Measurements from ENCODE around the gene CEMIP.

The CEMIP gene

DNA sequence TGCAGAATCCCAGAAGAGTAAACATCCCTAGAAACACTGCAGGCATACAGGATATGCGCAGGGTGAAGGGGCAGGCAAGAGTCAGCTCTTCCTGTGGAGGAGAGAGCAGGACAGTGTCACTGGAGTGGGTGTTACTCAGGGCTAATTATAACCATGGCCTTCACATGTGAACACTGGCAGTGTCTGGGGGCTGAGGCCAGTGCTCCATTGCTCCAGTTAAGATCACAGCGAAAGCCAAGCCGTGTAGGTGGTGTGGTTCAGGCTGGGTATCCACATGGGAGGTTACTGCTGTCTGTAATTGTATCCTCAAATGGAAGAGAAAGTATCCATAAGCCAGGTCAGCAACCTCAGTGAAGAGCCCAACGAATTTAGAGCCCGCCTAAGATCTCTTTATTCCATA lies 125.8 kb downstream of the CEMIP start (continued):
- TF ChIP-seq, protein P1, sequence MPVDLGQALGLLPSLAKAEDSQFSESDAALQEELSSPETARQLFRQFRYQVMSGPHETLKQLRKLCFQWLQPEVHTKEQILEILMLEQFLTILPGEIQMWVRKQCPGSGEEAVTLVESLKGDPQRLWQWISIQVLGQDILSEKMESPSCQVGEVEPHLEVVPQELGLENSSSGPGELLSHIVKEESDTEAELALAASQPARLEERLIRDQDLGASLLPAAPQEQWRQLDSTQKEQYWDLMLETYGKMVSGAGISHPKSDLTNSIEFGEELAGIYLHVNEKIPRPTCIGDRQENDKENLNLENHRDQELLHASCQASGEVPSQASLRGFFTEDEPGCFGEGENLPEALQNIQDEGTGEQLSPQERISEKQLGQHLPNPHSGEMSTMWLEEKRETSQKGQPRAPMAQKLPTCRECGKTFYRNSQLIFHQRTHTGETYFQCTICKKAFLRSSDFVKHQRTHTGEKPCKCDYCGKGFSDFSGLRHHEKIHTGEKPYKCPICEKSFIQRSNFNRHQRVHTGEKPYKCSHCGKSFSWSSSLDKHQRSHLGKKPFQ (tag by site-specific recombination; IDR thresholded peaks at IDR 0.05) = no peak
- peak; percentile 73 for TF ChIP-seq ZFHX2 (tag by site-specific recombination; conservative IDR thresholded peaks at IDR 0.05)
- TF ChIP-seq ZNF701 (tag by site-specific recombination; IDR thresholded peaks at IDR 0.05) = no peak
- peak; percentile 84 for TF ChIP-seq EGR2 (tag by site-specific recombination; IDR thresholded peaks at IDR 0.05; ENCODE audit: low read depth)
- no peak for TF ChIP-seq TRIM28 (IDR thresholded peaks at IDR 0.05; ENCODE audit: borderline replicate concordance, low read length)
- no peak for TF ChIP-seq ZNF391 (tag by site-specific recombination; IDR thresholded peaks at IDR 0.05; ENCODE audit: borderline replicate concordance, low read depth)
- TF ChIP-seq, protein P2, sequence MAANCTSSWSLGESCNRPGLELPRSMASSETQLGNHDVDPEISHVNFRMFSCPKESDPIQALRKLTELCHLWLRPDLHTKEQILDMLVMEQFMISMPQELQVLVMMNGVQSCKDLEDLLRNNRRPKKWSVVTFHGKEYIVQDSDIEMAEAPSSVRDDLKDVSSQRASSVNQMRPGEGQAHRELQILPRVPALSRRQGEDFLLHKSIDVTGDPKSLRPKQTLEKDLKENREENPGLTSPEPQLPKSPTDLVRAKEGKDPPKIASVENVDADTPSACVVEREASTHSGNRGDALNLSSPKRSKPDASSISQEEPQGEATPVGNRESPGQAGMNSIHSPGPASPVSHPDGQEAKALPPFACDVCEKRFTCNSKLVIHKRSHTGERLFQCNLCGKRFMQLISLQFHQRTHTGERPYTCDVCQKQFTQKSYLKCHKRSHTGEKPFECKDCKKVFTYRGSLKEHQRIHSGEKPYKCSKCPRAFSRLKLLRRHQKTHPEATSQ (tag by site-specific recombination; IDR thresholded peaks at IDR 0.05) = no peak
- TF ChIP-seq GLIS1 (tag by site-specific recombination; IDR thresholded peaks at IDR 0.05) = no peak
- no peak for TF ChIP-seq ZNF292 (tag by site-specific recombination; IDR thresholded peaks at IDR 0.05; ENCODE audit: borderline replicate concordance, low read depth)
- TF ChIP-seq ZNF214 (tag by site-specific recombination; IDR thresholded peaks at IDR 0.05; ENCODE audit: borderline replicate concordance) = no peak
- TF ChIP-seq, protein P3, sequence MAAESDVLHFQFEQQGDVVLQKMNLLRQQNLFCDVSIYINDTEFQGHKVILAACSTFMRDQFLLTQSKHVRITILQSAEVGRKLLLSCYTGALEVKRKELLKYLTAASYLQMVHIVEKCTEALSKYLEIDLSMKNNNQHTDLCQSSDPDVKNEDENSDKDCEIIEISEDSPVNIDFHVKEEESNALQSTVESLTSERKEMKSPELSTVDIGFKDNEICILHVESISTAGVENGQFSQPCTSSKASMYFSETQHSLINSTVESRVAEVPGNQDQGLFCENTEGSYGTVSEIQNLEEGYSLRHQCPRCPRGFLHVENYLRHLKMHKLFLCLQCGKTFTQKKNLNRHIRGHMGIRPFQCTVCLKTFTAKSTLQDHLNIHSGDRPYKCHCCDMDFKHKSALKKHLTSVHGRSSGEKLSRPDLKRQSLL (tag by site-specific recombination; IDR thresholded peaks at IDR 0.05) = no peak
- TF ChIP-seq ZNF404 (tag by site-specific recombination; IDR thresholded peaks at IDR 0.05) = no peak
- TF ChIP-seq, protein P4, sequence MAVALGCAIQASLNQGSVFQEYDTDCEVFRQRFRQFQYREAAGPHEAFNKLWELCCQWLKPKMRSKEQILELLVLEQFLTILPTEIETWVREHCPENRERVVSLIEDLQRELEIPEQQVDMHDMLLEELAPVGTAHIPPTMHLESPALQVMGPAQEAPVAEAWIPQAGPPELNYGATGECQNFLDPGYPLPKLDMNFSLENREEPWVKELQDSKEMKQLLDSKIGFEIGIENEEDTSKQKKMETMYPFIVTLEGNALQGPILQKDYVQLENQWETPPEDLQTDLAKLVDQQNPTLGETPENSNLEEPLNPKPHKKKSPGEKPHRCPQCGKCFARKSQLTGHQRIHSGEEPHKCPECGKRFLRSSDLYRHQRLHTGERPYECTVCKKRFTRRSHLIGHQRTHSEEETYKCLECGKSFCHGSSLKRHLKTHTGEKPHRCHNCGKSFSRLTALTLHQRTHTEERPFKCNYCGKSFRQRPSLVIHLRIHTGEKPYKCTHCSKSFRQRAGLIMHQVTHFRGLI (tag by site-specific recombination; IDR thresholded peaks at IDR 0.05) = peak; percentile 57; the same call in 1 of the 2 replicates
- TF ChIP-seq ZNF184 (tag by site-specific recombination; IDR thresholded peaks at IDR 0.05) = no peak

DNA sequence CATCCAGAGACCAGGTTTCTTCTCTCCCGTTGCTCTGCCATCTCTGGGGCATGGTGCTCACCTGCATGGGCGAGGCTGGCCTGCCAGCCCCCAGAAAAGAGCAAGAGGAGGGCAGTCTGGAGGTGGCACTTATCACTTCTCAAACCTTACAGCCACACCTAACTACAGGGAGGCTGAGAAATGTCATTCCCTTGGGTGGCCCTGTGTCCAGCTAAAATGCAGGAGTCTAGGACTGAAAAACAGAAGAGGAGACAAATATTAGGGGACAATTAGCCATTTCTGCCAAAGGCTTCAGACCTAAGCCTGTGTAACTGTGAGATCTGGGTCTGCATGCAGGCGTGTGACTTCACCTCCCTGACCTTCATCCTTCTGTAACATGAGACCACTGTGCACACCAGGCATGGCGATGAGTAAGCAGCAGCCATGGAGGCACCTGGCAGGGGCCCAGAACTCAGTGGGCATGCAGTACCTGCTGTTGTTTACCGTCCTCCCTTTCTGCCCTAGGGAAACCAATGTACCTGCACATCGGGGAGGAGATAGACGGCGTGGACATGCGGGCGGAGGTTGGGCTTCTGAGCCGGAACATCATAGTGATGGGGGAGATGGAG lies 127.1 kb downstream of the CEMIP start:
- ChIA-PET CTCF (interaction anchor here (0.7 kb wide), 2 partner anchors 38 to 126 kb away, joined by 3 to 5 read pairs; no protein-coding TSS in a partner anchor), POLR2A (no interaction called here)
- H3K36me3 ChIP-seq (ENCODE audit: control insufficient read depth in 2 of 2, insufficient read depth in 1 of 2, low read length in 2 of 2) = no peaks in the 10 kb centered on the region; a peak in 1 of 3 replicates
- H3K4me1 ChIP-seq (ENCODE audit: control insufficient read depth, insufficient read depth, low read length) = peaks cover 9% of the 10 kb centered on the region; the same call in 1 of the 2 replicates
- H3K27ac ChIP-seq (ENCODE audit: extremely low read depth, low read depth, low read length) = no peak overlapping the region; the same call in 1 of the 2 replicates
- no peak overlapping the region for H3K4me3 ChIP-seq (ENCODE audit: low read depth, low read length)
- H3K9me3 ChIP-seq (ENCODE audit: control insufficient read depth, insufficient read depth, low read depth, low read length) = no peaks in the 10 kb centered on the region
- TF ChIP-seq ZBTB8A (tag by site-specific recombination; IDR thresholded peaks at IDR 0.05) (no peak), ZNF600 (tag by site-specific recombination; IDR thresholded peaks at IDR 0.05) (peak; percentile 62; the same call in 1 of the 2 replicates), ZFHX2 (tag by site-specific recombination; conservative IDR thresholded peaks at IDR 0.05) (peak; percentile 6; the same call in 1 of the 2 replicates), BCL11A (tag by site-specific recombination; IDR thresholded peaks at IDR 0.05; ENCODE audit: low read depth) (peak; percentile 61; the same call in 1 of the 2 replicates)
- TF ChIP-seq, protein P5, sequence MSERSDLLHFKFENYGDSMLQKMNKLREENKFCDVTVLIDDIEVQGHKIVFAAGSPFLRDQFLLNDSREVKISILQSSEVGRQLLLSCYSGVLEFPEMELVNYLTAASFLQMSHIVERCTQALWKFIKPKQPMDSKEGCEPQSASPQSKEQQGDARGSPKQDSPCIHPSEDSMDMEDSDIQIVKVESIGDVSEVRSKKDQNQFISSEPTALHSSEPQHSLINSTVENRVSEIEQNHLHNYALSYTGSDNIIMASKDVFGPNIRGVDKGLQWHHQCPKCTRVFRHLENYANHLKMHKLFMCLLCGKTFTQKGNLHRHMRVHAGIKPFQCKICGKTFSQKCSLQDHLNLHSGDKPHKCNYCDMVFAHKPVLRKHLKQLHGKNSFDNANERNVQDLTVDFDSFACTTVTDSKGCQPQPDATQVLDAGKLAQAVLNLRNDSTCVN (tag by site-specific recombination; optimal IDR thresholded peaks at IDR 0.05) = no peak
- TF ChIP-seq, protein P6, sequence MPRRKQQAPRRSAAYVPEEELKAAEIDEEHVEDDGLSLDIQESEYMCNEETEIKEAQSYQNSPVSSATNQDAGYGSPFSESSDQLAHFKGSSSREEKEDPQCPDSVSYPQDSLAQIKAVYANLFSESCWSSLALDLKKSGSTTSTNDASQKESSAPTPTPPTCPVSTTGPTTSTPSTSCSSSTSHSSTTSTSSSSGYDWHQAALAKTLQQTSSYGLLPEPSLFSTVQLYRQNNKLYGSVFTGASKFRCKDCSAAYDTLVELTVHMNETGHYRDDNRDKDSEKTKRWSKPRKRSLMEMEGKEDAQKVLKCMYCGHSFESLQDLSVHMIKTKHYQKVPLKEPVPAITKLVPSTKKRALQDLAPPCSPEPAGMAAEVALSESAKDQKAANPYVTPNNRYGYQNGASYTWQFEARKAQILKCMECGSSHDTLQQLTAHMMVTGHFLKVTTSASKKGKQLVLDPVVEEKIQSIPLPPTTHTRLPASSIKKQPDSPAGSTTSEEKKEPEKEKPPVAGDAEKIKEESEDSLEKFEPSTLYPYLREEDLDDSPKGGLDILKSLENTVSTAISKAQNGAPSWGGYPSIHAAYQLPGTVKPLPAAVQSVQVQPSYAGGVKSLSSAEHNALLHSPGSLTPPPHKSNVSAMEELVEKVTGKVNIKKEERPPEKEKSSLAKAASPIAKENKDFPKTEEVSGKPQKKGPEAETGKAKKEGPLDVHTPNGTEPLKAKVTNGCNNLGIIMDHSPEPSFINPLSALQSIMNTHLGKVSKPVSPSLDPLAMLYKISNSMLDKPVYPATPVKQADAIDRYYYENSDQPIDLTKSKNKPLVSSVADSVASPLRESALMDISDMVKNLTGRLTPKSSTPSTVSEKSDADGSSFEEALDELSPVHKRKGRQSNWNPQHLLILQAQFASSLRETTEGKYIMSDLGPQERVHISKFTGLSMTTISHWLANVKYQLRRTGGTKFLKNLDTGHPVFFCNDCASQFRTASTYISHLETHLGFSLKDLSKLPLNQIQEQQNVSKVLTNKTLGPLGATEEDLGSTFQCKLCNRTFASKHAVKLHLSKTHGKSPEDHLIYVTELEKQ (tag by site-specific recombination; IDR thresholded peaks at IDR 0.05; ENCODE audit: borderline replicate concordance) = no peak
- TF ChIP-seq, protein P7, sequence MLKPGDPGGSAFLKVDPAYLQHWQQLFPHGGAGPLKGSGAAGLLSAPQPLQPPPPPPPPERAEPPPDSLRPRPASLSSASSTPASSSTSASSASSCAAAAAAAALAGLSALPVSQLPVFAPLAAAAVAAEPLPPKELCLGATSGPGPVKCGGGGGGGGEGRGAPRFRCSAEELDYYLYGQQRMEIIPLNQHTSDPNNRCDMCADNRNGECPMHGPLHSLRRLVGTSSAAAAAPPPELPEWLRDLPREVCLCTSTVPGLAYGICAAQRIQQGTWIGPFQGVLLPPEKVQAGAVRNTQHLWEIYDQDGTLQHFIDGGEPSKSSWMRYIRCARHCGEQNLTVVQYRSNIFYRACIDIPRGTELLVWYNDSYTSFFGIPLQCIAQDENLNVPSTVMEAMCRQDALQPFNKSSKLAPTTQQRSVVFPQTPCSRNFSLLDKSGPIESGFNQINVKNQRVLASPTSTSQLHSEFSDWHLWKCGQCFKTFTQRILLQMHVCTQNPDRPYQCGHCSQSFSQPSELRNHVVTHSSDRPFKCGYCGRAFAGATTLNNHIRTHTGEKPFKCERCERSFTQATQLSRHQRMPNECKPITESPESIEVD (tag by site-specific recombination; IDR thresholded peaks at IDR 0.05) = no peak
- TF ChIP-seq, protein P8, sequence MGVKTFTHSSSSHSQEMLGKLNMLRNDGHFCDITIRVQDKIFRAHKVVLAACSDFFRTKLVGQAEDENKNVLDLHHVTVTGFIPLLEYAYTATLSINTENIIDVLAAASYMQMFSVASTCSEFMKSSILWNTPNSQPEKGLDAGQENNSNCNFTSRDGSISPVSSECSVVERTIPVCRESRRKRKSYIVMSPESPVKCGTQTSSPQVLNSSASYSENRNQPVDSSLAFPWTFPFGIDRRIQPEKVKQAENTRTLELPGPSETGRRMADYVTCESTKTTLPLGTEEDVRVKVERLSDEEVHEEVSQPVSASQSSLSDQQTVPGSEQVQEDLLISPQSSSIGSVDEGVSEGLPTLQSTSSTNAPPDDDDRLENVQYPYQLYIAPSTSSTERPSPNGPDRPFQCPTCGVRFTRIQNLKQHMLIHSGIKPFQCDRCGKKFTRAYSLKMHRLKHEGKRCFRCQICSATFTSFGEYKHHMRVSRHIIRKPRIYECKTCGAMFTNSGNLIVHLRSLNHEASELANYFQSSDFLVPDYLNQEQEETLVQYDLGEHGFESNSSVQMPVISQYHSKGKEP (tag by site-specific recombination; IDR thresholded peaks at IDR 0.05) = peak; percentile 72

Data from HEK293 (cell line).